Measurements from ENCODE around the gene TMEM256.

Gene TMEM256

GRCh38 chr17:7398612-7399011, 5.3 kb downstream of the TMEM256 start:
- H3K36me3 ChIP-seq (ENCODE audit: control insufficient read depth, insufficient read depth, low read length), result no peaks in the 10 kb centered on the region
- DNase-seq (ENCODE audit: extremely low read depth, insufficient read length), result no peak
- H3K4me3 ChIP-seq (replicated peaks; ENCODE audit: low read depth, low read length), result no peak overlapping the region
- TF ChIP-seq CTCF (IDR thresholded peaks at IDR 0.05; ENCODE audit: insufficient read depth, low read length, poor library complexity, severe bottlenecking), result no peak
- no peaks in the 10 kb centered on the region for H3K27me3 ChIP-seq (replicated peaks; ENCODE audit: control insufficient read depth, insufficient read depth, low read length)

- TF ChIP-seq CTCF (IDR thresholded peaks at IDR 0.05; ENCODE audit: insufficient read depth, low read length, poor library complexity, severe bottlenecking), result no peak
- H3K4me3 ChIP-seq (replicated peaks; ENCODE audit: low read depth, low read length), result no peak overlapping the region
- H3K27me3 ChIP-seq (replicated peaks; ENCODE audit: control insufficient read depth, insufficient read depth, low read length), result no peaks in the 10 kb centered on the region
- no peak for DNase-seq (ENCODE audit: extremely low read depth, insufficient read length)
- H3K36me3 ChIP-seq (ENCODE audit: control insufficient read depth, insufficient read depth, low read length), result no peaks in the 10 kb centered on the region; the same call in none of the 2 replicates
These were observed 7.8 kb downstream of the TMEM256 start for GRCh38 chr17:7396147-7396546.

GRCh38 chr17:7394452-7395191, 9.3 kb downstream of the TMEM256 start, which contains the start of gene PLSCR3:
TSS of gene PLSCR3 (minus strand) at chr17:7394525. CDS start at chr17:7394110, 415 bp downstream.
- Histone ChIP-seq H3K36me3 (ENCODE audit: control insufficient read depth, insufficient read depth, low read length) (peaks cover 9% of the 10 kb centered on the region), H3K4me3 (replicated peaks; ENCODE audit: low read depth, low read length) (peak within 1 kb of the TSS; percentile 89), H3K27me3 (replicated peaks; ENCODE audit: control insufficient read depth, insufficient read depth, low read length) (no peaks in the 10 kb centered on the region)
- peak; percentile 87 for DNase-seq (ENCODE audit: extremely low read depth, insufficient read length)
- TF ChIP-seq CTCF (IDR thresholded peaks at IDR 0.05; ENCODE audit: insufficient read depth, low read length, poor library complexity, severe bottlenecking), result peak; percentile 47

GRCh38 chr17:7393613-7394451, 10.1 kb downstream of the TMEM256 start:
- DNase-seq (ENCODE audit: extremely low read depth, insufficient read length), result no peak
- TF ChIP-seq CTCF (IDR thresholded peaks at IDR 0.05; ENCODE audit: insufficient read depth, low read length, poor library complexity, severe bottlenecking), result no peak
- Histone ChIP-seq H3K4me3 (replicated peaks; ENCODE audit: low read depth, low read length) (peak overlapping the region; percentile 89), H3K36me3 (ENCODE audit: control insufficient read depth, insufficient read depth, low read length) (peaks cover 13% of the 10 kb centered on the region), H3K27me3 (replicated peaks; ENCODE audit: control insufficient read depth, insufficient read depth, low read length) (no peaks in the 10 kb centered on the region)

GRCh38 chr17:7392696-7393612, 10.9 kb downstream of the TMEM256 start:
- H3K27me3 ChIP-seq (replicated peaks; ENCODE audit: control insufficient read depth, insufficient read depth, low read length), result no peaks in the 10 kb centered on the region
- TF ChIP-seq CTCF (IDR thresholded peaks at IDR 0.05; ENCODE audit: insufficient read depth, low read length, poor library complexity, severe bottlenecking), result no peak
- DNase-seq (ENCODE audit: extremely low read depth, insufficient read length), result no peak
- peaks cover 14% of the 10 kb centered on the region for H3K36me3 ChIP-seq (ENCODE audit: control insufficient read depth, insufficient read depth, low read length)
- peak overlapping the region; percentile 89 for H3K4me3 ChIP-seq (replicated peaks; ENCODE audit: low read depth, low read length)

Data from GM06990 (cell line).